ENCODE measurements around the gene CPNE4. TPM values are rescaled to one million over a fixed set of nuclear protein-coding genes. Genes with fewer than 3 reads are reported as not detected.

CPNE4 gene
- total RNA-seq, 1 experiment from 2014 or later: 1.9 TPM

DNA sequence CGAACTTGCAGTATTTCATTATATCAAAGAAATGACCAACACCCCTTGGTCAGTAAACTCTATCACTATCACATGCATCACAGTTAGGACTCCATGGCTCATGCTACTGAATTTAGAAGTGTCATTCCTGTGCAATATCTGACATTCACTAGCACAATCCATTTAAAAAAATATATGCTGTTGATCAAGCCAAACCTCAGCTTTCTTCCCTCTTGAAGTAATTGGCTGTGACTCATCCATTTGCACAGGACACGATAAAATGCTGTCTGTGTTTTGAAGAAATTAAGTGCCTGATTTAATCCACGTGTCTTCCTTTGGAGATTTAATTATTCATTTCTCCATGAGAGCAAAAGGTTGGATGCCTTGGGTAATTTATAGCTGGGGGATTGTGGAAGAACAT lies 38.9 kb downstream of the CPNE4 start:
- Histone ChIP-seq H2AK5ac (ENCODE audit: insufficient read length, low read length) (no peak overlapping the region), H4K20me1 (ENCODE audit: control insufficient read depth, insufficient read depth, insufficient read length) (no peaks in the 10 kb centered on the region), H3K4ac (ENCODE audit: low read depth, low read length) (no peak overlapping the region), H3K79me1 (ENCODE audit: insufficient read depth, low read depth, low read length, poor library complexity, severe bottlenecking) (no peaks in the 10 kb centered on the region), H3K23ac (ENCODE audit: insufficient read length, low read depth, low read length) (no peak overlapping the region), H2AFZ (ENCODE audit: low read length) (no peak overlapping the region), H3K4me2 (ENCODE audit: insufficient read depth, insufficient read length, low read length) (no peak overlapping the region), H3T11ph (ENCODE audit: low read length) (no peak overlapping the region), H3K9me3 (ENCODE audit: control insufficient read depth, low read depth, low read length) (no peaks in the 10 kb centered on the region), H2BK120ac (ENCODE audit: low read depth, low read length, poor library complexity, severe bottlenecking) (no peak overlapping the region), H3K4me1 (ENCODE audit: insufficient read depth, low read length) (peaks cover 4% of the 10 kb centered on the region; the same call in 1 of the 2 replicates), H4K91ac (ENCODE audit: insufficient read length, low read depth, low read length) (no peak overlapping the region), H3K9ac (ENCODE audit: extremely low read depth, insufficient read length, low read length) (no peak overlapping the region), H3K56ac (ENCODE audit: insufficient read length, low read depth, low read length) (no peak overlapping the region), H3K14ac (ENCODE audit: insufficient read depth, low read length) (no peak overlapping the region), H3K18ac (ENCODE audit: insufficient read length, low read depth, low read length) (no peak overlapping the region), H3K23me2 (ENCODE audit: insufficient read length, low read depth, low read length, poor library complexity, severe bottlenecking) (no peaks in the 10 kb centered on the region), H4K5ac (ENCODE audit: insufficient read length, low read depth, low read length) (no peak overlapping the region), H2BK20ac (ENCODE audit: low read depth, low read length, poor library complexity, severe bottlenecking) (no peak overlapping the region), H2BK15ac (ENCODE audit: low read depth, low read length) (no peak overlapping the region), H2BK5ac (ENCODE audit: insufficient read length, low read length) (no peak overlapping the region), H3K79me2 (ENCODE audit: insufficient read depth, low read length) (no peaks in the 10 kb centered on the region), H3K27me3 (ENCODE audit: insufficient read depth, low read length) (no peaks in the 10 kb centered on the region), H3K27ac (ENCODE audit: insufficient read length, low read depth, low read length) (no peak overlapping the region), H4K8ac (replicated peaks; ENCODE audit: insufficient read length, low read depth, low read length) (no peak overlapping the region), H2BK12ac (ENCODE audit: insufficient read length, low read depth, low read length) (no peak overlapping the region)
- TF ChIP-seq, protein P1, sequence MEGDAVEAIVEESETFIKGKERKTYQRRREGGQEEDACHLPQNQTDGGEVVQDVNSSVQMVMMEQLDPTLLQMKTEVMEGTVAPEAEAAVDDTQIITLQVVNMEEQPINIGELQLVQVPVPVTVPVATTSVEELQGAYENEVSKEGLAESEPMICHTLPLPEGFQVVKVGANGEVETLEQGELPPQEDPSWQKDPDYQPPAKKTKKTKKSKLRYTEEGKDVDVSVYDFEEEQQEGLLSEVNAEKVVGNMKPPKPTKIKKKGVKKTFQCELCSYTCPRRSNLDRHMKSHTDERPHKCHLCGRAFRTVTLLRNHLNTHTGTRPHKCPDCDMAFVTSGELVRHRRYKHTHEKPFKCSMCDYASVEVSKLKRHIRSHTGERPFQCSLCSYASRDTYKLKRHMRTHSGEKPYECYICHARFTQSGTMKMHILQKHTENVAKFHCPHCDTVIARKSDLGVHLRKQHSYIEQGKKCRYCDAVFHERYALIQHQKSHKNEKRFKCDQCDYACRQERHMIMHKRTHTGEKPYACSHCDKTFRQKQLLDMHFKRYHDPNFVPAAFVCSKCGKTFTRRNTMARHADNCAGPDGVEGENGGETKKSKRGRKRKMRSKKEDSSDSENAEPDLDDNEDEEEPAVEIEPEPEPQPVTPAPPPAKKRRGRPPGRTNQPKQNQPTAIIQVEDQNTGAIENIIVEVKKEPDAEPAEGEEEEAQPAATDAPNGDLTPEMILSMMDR (conservative IDR thresholded peaks at IDR 0.05): no peak
- Mint-ChIP-seq H3K27me3 (ENCODE audit: low read depth) (no peaks in the 10 kb centered on the region), H3K36me3 (ENCODE audit: insufficient read depth in 1 of 3, low read depth in 3 of 3) (peaks cover 6 to 15% (median 6%) of the 10 kb centered on the region in 3 experiments), H3K4me1 (peaks cover 28 to 32% of the 10 kb centered on the region in 2 experiments), H3K9me3 (peaks cover 9 to 18% of the 10 kb centered on the region in 2 experiments), H3K27ac (no peak overlapping the region), H3K4me3 (no peak overlapping the region)
- no peak for DNase-seq
- WGBS (ENCODE audit: extremely low coverage, insufficient read length, low lambda C conversion rate): no CpG with 5 or more reads among the region's 3 CpGs
